ENCODE data around the gene LAIR2. TPM values are rescaled to one million over a fixed set of nuclear protein-coding genes. Genes with fewer than 3 reads are reported as not detected.

The LAIR2 gene
- total and polyA plus RNA-seq, 2 of the 13 experiments (the other 11 are each of a cell fraction or from before 2014, with no cell fraction given) = 1.3 to 1.9 TPM

DNA sequence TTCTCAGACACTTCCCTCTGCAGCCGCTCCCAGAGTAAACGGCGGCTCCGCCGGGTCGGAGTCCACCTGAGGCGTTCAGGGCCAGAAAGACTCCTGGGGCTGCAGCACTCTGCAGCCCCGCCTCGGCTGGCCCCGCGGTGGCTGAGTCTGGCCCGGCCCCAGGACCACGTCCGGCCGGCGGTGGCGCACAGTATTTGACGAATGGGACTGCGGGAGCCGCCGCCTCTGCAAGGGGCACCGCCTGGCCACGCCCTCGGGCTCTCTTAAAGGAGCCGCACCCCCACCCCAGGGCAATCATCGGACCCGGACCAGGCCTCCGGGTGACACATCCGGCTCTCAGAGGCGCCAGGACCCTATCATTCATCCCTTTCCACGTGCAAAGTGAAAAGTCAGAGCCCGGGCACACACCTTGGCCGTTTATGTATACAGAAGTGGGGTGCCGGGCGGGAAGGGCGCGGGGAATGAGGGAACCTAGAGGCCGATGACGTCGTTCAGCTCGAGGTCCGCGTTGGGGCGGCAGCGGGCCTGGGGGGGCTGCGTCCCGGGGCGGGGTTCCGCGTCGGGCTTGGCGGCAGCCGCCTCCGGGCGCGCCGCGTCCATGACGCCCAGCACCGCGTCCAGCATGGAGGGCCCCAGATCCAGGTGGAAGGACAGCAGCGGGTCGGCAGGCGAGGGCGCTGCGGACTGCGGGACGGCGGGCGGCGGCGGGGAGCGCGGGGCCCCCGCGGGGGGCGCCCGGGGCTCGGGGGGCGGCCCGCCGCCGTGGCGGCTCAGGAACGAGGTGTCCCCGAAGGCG is 37.8 kb upstream of the LAIR2 start (continued):
- TF ChIP-seq ZNF619 (CRISPR knock-in tag; IDR thresholded peaks at IDR 0.05) (no peak), ZNF44 (CRISPR knock-in tag; IDR thresholded peaks at IDR 0.05) (no peak), MXI1 (IDR thresholded peaks at IDR 0.05; ENCODE audit: borderline replicate concordance, low read depth, low read length) (peak; percentile 50; the same call in 1 of the 3 replicates), SNAPC4 (CRISPR knock-in tag; IDR thresholded peaks at IDR 0.05) (no peak), MEIS2 (CRISPR knock-in tag; IDR thresholded peaks at IDR 0.05) (peak; percentile 31; the same call in 1 of the 2 replicates), ZNF883 (CRISPR knock-in tag; IDR thresholded peaks at IDR 0.05; ENCODE audit: not compliant biosample characterization) (no peak), SP5 (CRISPR knock-in tag; IDR thresholded peaks at IDR 0.05; ENCODE audit: borderline replicate concordance, low read depth) (peak; percentile 55; the same call in 1 of the 2 replicates), GATAD2A (CRISPR knock-in tag; IDR thresholded peaks at IDR 0.05) (peak; percentile 14; the same call in 1 of the 2 replicates), PCBP1 (IDR thresholded peaks at IDR 0.05; ENCODE audit: borderline replicate concordance, low read depth, low read length) (0 out of 2 replicates have a peak, but pooled peaks have one; percentile 70), RBM39 (IDR thresholded peaks at IDR 0.05; ENCODE audit: low read depth, low read length, poor library complexity, severe bottlenecking) (peak; percentile 78), RBFOX2 (IDR thresholded peaks at IDR 0.05; ENCODE audit: low read depth, low read length) (peak; percentile 89), GATA4 (IDR thresholded peaks at IDR 0.05; ENCODE audit: borderline replicate concordance, low read depth) (0 out of 2 replicates have a peak, but pooled peaks have one; percentile 9), ZNF160 (CRISPR knock-in tag; IDR thresholded peaks at IDR 0.05) (no peak), FOSL2 (CRISPR knock-in tag; IDR thresholded peaks at IDR 0.05) (no peak; the same call in 1 of the 2 replicates), RFX1 (IDR thresholded peaks at IDR 0.05) (no peak), GMEB1 (CRISPR knock-in tag; IDR thresholded peaks at IDR 0.05; ENCODE audit: borderline replicate concordance) (peak; percentile 69; the same call in 1 of the 2 replicates), ZNF605 (CRISPR knock-in tag; IDR thresholded peaks at IDR 0.05) (peak; percentile 80), ZNF720 (CRISPR knock-in tag; IDR thresholded peaks at IDR 0.05) (no peak), ZNF570 (CRISPR knock-in tag; IDR thresholded peaks at IDR 0.05; ENCODE audit: borderline replicate concordance) (no peak), NCOR1 (IDR thresholded peaks at IDR 0.05; ENCODE audit: borderline replicate concordance, low read length) (peak; percentile 22; the same call in 1 of the 2 replicates), ZNF101 (CRISPR knock-in tag; IDR thresholded peaks at IDR 0.05; ENCODE audit: borderline replicate concordance, low read depth) (no peak), NR2F2 (IDR thresholded peaks at IDR 0.05; ENCODE audit: borderline replicate concordance, low read depth) (no peak)
- TF ChIP-seq, protein P1, sequence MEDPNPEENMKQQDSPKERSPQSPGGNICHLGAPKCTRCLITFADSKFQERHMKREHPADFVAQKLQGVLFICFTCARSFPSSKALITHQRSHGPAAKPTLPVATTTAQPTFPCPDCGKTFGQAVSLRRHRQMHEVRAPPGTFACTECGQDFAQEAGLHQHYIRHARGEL (CRISPR knock-in tag; IDR thresholded peaks at IDR 0.05) = no peak
